Sigmoid colon (tissue), 7 donors: ENCODE results near the gene PRR19. TPM values are rescaled to one million over a fixed set of nuclear protein-coding genes. Genes with fewer than 3 reads are reported as not detected.

ENCODE experiments used
- DNase-seq: peaks from one replicate; pipeline ENCODE4 v3.0.0-alpha.2; 2019
- H3K27ac ChIP-seq, 4 donors: fragments of 200-600 bp; sonication (generic); one replicate each; pipeline ENCODE4 v1.5.1; 2016 to 2019; ENCODE audit warnings: mild to moderate bottlenecking in 1 of 4
- H3K27me3 ChIP-seq, 3 donors: fragments of 200-600 bp; sonication (generic); one replicate each; pipeline ENCODE4 v1.5.1; 2019; ENCODE audit warnings: mild to moderate bottlenecking in 1 of 3
- H3K36me3 ChIP-seq, 4 donors: fragments of 200-600 bp; sonication (generic); one replicate each; pipeline ENCODE4 v1.5.1; 2016 to 2019
- H3K4me1 ChIP-seq, 4 donors: fragments of 200-600 bp; sonication (generic); one replicate each; pipeline ENCODE4 v1.5.1; 2017 to 2019
- H3K4me3 ChIP-seq, 4 donors: fragments of 200-600 bp; sonication (generic); one replicate each; pipeline ENCODE4 v1.5.1; 2017 to 2019; ENCODE audit warnings: mild to moderate bottlenecking in 2 of 4, moderate library complexity in 1 of 4
- H3K9me3 ChIP-seq, 4 donors: fragments of 200-600 bp in 3 of 4; sonication (generic) in 3 of 4; one replicate each; pipeline versions ENCODE4 v1.5.1 to v1.6.1; 2013 to 2019
- EP300 ChIP-seq, 4 donors: sonication (generic); formaldehyde crosslinking; IDR thresholded peaks; one replicate each; pipeline ENCODE4 v1.6.1; 2017; ENCODE audit warnings: antibody characterized with exemption in 4 of 4
- POLR2A ChIP-seq, 2 donors: fragments of 450-650 bp; IDR thresholded peaks; one replicate each; pipeline ENCODE4 v1.6.1; 2016; ENCODE audit warnings: antibody characterized with exemption in 2 of 2, mild to moderate bottlenecking in 2 of 2, moderate library complexity in 2 of 2
- POLR2AphosphoS5 ChIP-seq, 4 donors: sonication (generic); formaldehyde crosslinking; IDR thresholded peaks; one replicate each; pipeline ENCODE4 v1.6.1; 2017; ENCODE audit warnings: antibody characterized with exemption in 4 of 4
- WGBS, 2 donors: extraction: QIAGEN DNeasy Blood & Tissue Kit; methylation state at CpG; one replicate each; pipeline ENCODE4 v1.1.7; 2013; 5-methylcytosine and 5-hydroxymethylcytosine counted together
- intact Hi-C: fragments of 100-400 bp; cut with DNase I; formaldehyde crosslinking; loops from one replicate; pipeline ENCODE4 v1.15.1; 2023
- polyA plus RNA-seq, 3 donors: library from polyadenylated mRNA; stranded (reverse); fragments of 200-250 nt; gene quantifications; one replicate each; pipeline ENCODE4 v1.2.3, GENCODE V29; 2013
- total RNA-seq, 4 donors: library from RNA; depleted of rRNA; stranded (reverse); fragments of >200 nt; gene quantifications; one replicate each; pipeline ENCODE4 v1.1.0, GENCODE V29; 2016
- TF ChIP-seq, protein P1 (sequence below), 4 experiments: fragments of 450-650 bp in 3 of 4; fragments of 200-600 bp in 1 of 4; IDR thresholded peaks; one replicate each; pipeline ENCODE4 v1.5.1; 2016 to 2019; ENCODE audit warnings: antibody characterized with exemption in 4 of 4, mild to moderate bottlenecking in 3 of 4, moderate library complexity in 2 of 4
- donor health status: healthy with polysubstance abuse.
- donor health status: Bipolar disorder and iron deficiency.
- donor health status: healthy.

Gene PRR19
- total and polyA plus RNA-seq, 7 donors, result 0.69 to 0.79 TPM; not detected in 5

DNA sequence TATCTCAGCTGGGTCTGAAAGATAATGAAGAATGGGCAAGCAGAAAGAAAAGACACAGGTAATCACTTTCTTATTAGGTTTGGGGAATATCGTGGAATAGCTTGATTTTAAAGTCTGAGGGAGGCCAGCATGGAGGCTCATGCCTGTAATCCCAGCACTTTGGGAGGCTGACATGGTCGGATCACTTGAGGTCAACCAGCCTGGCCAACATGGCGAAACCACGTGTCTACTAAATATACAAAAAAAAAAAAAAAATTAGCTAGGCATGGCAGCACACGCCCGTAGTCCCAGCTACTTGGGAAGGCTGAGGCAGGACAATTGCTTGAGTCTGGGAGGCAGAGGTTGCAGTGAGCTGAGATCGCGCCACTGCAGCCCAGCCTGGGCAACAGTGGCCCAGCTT, 1.9 kb downstream of the PRR19 start:
- Histone ChIP-seq H3K27ac (no peak overlapping the region), H3K36me3 (no peaks in the 10 kb centered on the region), H3K27me3 (no peaks in the 10 kb centered on the region), H3K4me1 (peaks cover 0 to 23% (median 11%) of the 10 kb centered on the region in 4 donors), H3K9me3 (no peaks in the 10 kb centered on the region), H3K4me3 (no peak overlapping the region)
- DNase-seq, result no peak
- TF ChIP-seq POLR2A (IDR thresholded peaks at IDR 0.05) (no peak), POLR2AphosphoS5 (IDR thresholded peaks at IDR 0.05) (no peak)
- TF ChIP-seq, protein P1, sequence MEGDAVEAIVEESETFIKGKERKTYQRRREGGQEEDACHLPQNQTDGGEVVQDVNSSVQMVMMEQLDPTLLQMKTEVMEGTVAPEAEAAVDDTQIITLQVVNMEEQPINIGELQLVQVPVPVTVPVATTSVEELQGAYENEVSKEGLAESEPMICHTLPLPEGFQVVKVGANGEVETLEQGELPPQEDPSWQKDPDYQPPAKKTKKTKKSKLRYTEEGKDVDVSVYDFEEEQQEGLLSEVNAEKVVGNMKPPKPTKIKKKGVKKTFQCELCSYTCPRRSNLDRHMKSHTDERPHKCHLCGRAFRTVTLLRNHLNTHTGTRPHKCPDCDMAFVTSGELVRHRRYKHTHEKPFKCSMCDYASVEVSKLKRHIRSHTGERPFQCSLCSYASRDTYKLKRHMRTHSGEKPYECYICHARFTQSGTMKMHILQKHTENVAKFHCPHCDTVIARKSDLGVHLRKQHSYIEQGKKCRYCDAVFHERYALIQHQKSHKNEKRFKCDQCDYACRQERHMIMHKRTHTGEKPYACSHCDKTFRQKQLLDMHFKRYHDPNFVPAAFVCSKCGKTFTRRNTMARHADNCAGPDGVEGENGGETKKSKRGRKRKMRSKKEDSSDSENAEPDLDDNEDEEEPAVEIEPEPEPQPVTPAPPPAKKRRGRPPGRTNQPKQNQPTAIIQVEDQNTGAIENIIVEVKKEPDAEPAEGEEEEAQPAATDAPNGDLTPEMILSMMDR (IDR thresholded peaks at IDR 0.05), result no peak
- intact Hi-C loops, result no loop called here
- WGBS, 2 donors, result 61 to 89% methylated on average over 8 of the region's 8 CpGs

DNA sequence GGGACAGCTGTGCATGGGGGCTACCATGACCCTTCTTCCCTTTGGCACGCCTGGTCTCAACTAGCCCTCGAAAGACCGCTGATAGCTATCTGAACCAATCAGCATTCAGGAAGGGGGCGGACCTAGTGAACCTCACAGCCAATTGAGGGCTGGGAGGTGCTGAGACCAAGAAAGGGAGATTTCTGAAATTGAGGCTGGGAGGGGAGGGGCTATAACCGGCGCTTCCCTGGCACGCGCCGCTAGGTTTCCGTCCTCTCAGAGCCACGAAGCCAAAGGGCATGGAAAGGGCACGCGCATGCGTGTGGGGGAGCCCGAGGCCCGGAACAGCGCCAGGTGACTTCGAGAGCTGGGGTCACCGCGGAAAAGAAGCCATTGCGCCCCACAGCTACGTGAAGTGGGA, 4.7 kb downstream of the PRR19 start:
- no peak for DNase-seq
- intact Hi-C loops, result no loop called here
- 92 to 94% methylated on average over 22 of the region's 22 CpGs for WGBS, 2 donors
- Histone ChIP-seq H3K27ac (no peak overlapping the region), H3K4me3 (no peak overlapping the region), H3K4me1 (peaks cover 0 to 21% (median 9%) of the 10 kb centered on the region in 4 donors), H3K27me3 (peaks cover 0 to 21% (median 16%) of the 10 kb centered on the region in 3 donors), H3K9me3 (no peaks in the 10 kb centered on the region), H3K36me3 (no peaks in the 10 kb centered on the region)
- TF ChIP-seq POLR2AphosphoS5 (IDR thresholded peaks at IDR 0.05) (no peak), EP300 (IDR thresholded peaks at IDR 0.05) (no peak), POLR2A (IDR thresholded peaks at IDR 0.05) (no peak)
- TF ChIP-seq, protein P1 (IDR thresholded peaks at IDR 0.05), result no peak

DNA sequence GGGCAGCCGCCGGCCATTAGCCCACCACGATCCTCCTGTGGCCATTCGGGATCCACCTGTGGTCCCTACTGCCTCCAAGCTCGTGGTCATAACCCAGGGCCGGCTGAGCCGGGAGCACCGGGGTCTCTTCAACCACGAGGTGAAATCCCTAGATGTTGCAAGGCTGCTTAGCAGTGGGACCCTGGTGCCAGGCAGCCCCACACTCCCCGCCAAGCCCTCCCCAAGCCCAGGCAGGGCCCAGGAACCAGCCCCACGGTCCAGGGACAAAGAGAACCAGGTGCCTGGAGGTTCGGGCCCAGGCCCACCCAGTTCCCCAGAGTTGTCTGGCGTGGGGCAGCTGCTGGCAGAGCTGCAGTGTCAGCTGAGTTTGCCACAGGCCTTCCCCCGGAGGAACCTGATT, 7.8 kb downstream of the PRR19 start:
- Histone ChIP-seq H3K27ac (no peak overlapping the region), H3K36me3 (no peaks in the 10 kb centered on the region), H3K4me1 (peaks cover 0 to 14% (median 13%) of the 10 kb centered on the region in 4 donors), H3K4me3 (no peak overlapping the region), H3K9me3 (no peaks in the 10 kb centered on the region), H3K27me3 (peaks cover 9 to 51% (median 37%) of the 10 kb centered on the region in 3 donors)
- no peak for DNase-seq
- no peak for TF ChIP-seq POLR2A (IDR thresholded peaks at IDR 0.05)
- TF ChIP-seq EP300 (IDR thresholded peaks at IDR 0.05), result no peak
- TF ChIP-seq POLR2AphosphoS5 (IDR thresholded peaks at IDR 0.05), result no peak
- TF ChIP-seq, protein P1 (IDR thresholded peaks at IDR 0.05), result no peak
- intact Hi-C loops, result no loop called here
- WGBS, 2 donors, result 92 to 93% methylated on average over 14 of the region's 14 CpGs

DNA sequence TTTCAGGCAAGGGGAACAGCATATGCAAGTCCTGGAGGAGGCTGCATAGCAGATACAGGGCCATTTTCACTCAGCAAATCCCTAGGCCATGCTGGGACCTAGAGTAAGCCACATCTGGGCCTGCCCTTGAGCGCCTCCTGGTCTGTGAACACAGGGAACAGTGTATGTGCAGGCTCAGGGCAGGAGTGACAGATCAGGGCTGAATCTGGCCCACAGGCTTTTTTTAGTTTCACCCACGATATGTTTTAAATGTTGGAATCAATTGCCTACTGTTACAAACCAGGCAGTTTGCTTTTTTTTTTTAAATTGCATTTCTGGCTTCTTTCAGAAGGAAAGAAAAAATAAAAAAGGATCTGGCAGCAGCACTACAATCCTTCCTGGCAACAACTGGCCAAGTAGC, 9.7 kb downstream of the PRR19 start:
- intact Hi-C loops, result no loop called here
- Histone ChIP-seq H3K36me3 (no peaks in the 10 kb centered on the region), H3K27ac (no peak overlapping the region), H3K4me1 (peaks cover 0 to 14% (median 13%) of the 10 kb centered on the region in 4 donors), H3K27me3 (peaks cover 9 to 54% (median 39%) of the 10 kb centered on the region in 3 donors), H3K4me3 (no peak overlapping the region), H3K9me3 (no peaks in the 10 kb centered on the region)
- no peak for DNase-seq
- TF ChIP-seq, protein P1 (IDR thresholded peaks at IDR 0.05), result no peak
- TF ChIP-seq EP300 (IDR thresholded peaks at IDR 0.05), result no peak
- no peak for TF ChIP-seq POLR2A (IDR thresholded peaks at IDR 0.05)
- no peak for TF ChIP-seq POLR2AphosphoS5 (IDR thresholded peaks at IDR 0.05)
- 79 to 80% methylated on average over 2 of the region's 2 CpGs for WGBS, 2 donors

DNA sequence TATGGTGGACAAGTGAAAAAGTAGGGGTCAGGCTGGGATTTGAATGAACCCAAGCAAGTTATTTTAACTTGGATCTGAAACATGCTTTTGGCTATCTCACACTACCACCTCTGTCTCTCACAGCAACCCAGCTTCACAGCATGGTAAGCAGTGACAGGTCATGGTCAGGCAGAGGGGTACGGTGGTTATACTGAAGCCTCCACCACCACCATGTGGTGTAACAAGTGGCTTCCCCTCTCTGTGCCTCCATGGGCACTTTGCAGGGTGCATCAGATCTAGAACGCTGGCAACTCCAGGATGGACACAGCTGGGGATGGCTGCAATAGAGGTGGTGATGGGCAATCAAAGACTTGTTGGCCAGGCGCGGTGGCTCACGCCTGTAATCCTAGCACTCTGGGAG, 10.4 kb downstream of the PRR19 start:
- Histone ChIP-seq H3K4me3 (no peak overlapping the region), H3K27me3 (peaks cover 9 to 54% (median 39%) of the 10 kb centered on the region in 3 donors), H3K36me3 (no peaks in the 10 kb centered on the region), H3K4me1 (peaks cover 0 to 14% (median 13%) of the 10 kb centered on the region in 4 donors), H3K27ac (no peak overlapping the region), H3K9me3 (no peaks in the 10 kb centered on the region)
- 75 to 88% methylated on average over 5 of the region's 5 CpGs for WGBS, 2 donors
- TF ChIP-seq EP300 (IDR thresholded peaks at IDR 0.05) (no peak), POLR2AphosphoS5 (IDR thresholded peaks at IDR 0.05) (no peak), POLR2A (IDR thresholded peaks at IDR 0.05) (no peak)
- TF ChIP-seq, protein P1 (IDR thresholded peaks at IDR 0.05), result no peak
- DNase-seq, result no peak
- intact Hi-C loops, result no loop called here
